HEK293 (cell line): ENCODE data around the gene ARHGEF40.

Source experiments
- CTCF ChIP-seq: fragments of 450-650 bp; formaldehyde crosslinking; IDR thresholded peaks from 2 replicates; pipeline ENCODE4 v1.5.1; 2016; ENCODE audit warnings: missing biosample characterization, missing genetic modification characterization
- GLI4 ChIP-seq: fragments of 450-650 bp; formaldehyde crosslinking; IDR thresholded peaks from 2 replicates; pipeline ENCODE4 v1.5.1; 2016; ENCODE audit warnings: missing biosample characterization, missing genetic modification characterization
- PBX3 ChIP-seq: sonication (generic); formaldehyde crosslinking; IDR thresholded peaks from 2 replicates; pipeline ENCODE4 v1.8.1; 2022; ENCODE audit warnings: mild to moderate bottlenecking, moderate library complexity, missing genetic modification reagents
- REST ChIP-seq: fragments of 450-650 bp; formaldehyde crosslinking; IDR thresholded peaks from 2 replicates; pipeline ENCODE4 v1.5.1; 2016; ENCODE audit warnings: missing biosample characterization, missing genetic modification characterization
- ZBTB17 ChIP-seq: fragments of 450-650 bp; formaldehyde crosslinking; IDR thresholded peaks from 2 replicates; pipeline ENCODE4 v1.5.1; 2016; ENCODE audit warnings: missing biosample characterization, missing genetic modification characterization
- ZBTB48 ChIP-seq: fragments of 450-650 bp; formaldehyde crosslinking; IDR thresholded peaks from 2 replicates; pipeline ENCODE4 v1.5.1; 2016; ENCODE audit warnings: missing biosample characterization, missing genetic modification characterization
- ZFHX2 ChIP-seq: fragments of 450-650 bp; formaldehyde crosslinking; conservative IDR thresholded peaks from 2 replicates; pipeline ENCODE4 v1.5.1; 2016; ENCODE audit warnings: missing biosample characterization, missing genetic modification characterization
- ZNF132 ChIP-seq: fragments of 450-650 bp; formaldehyde crosslinking; IDR thresholded peaks from 2 replicates; pipeline ENCODE4 v1.5.1; 2017; ENCODE audit warnings: missing biosample characterization, missing genetic modification characterization, borderline replicate concordance
- ZNF148 ChIP-seq: fragments of 450-650 bp; formaldehyde crosslinking; IDR thresholded peaks from 2 replicates; pipeline ENCODE4 v1.5.0; 2017; ENCODE audit warnings: missing biosample characterization, missing genetic modification characterization, borderline replicate concordance
- ZNF2 ChIP-seq: fragments of 450-650 bp; formaldehyde crosslinking; IDR thresholded peaks from 2 replicates; pipeline ENCODE4 v1.5.1; 2016; ENCODE audit warnings: missing biosample characterization, missing genetic modification characterization
- ZNF214 ChIP-seq: fragments of 450-650 bp; formaldehyde crosslinking; IDR thresholded peaks from 2 replicates; pipeline ENCODE4 v1.5.1; 2017; ENCODE audit warnings: missing biosample characterization, mild to moderate bottlenecking, missing genetic modification characterization, borderline replicate concordance
- ZNF311 ChIP-seq: fragments of 450-650 bp; formaldehyde crosslinking; IDR thresholded peaks from 2 replicates; pipeline ENCODE4 v1.5.1; 2017; ENCODE audit warnings: missing biosample characterization, missing genetic modification characterization, borderline replicate concordance
- ZNF660 ChIP-seq: fragments of 450-650 bp; IDR thresholded peaks from 2 replicates; pipeline ENCODE4 v1.5.1; 2018; ENCODE audit warnings: missing biosample characterization, mild to moderate bottlenecking, missing genetic modification characterization
- ZNF677 ChIP-seq: fragments of 450-650 bp; IDR thresholded peaks from 2 replicates; pipeline ENCODE4 v1.5.0; 2018; ENCODE audit warnings: missing biosample characterization, mild to moderate bottlenecking, missing genetic modification characterization, moderate library complexity
- ZNF843 ChIP-seq: fragments of 450-650 bp; formaldehyde crosslinking; IDR thresholded peaks from 2 replicates; pipeline ENCODE4 v1.5.1; 2016; ENCODE audit warnings: missing biosample characterization, missing genetic modification characterization
- ZSCAN4 ChIP-seq: fragments of 450-650 bp; formaldehyde crosslinking; IDR thresholded peaks from 2 replicates; pipeline ENCODE4 v1.5.1; 2017; ENCODE audit warnings: missing biosample characterization, missing genetic modification characterization
- TF ChIP-seq, protein P1 (sequence below): fragments of 450-650 bp; formaldehyde crosslinking; IDR thresholded peaks from 2 replicates; pipeline ENCODE4 v1.5.1; 2016; ENCODE audit warnings: missing biosample characterization, missing genetic modification characterization
- TF ChIP-seq, protein P2 (sequence below): fragments of 450-650 bp; formaldehyde crosslinking; IDR thresholded peaks from 2 replicates; pipeline ENCODE4 v1.5.1; 2017; ENCODE audit warnings: missing biosample characterization, missing genetic modification characterization

Gene ARHGEF40

DNA sequence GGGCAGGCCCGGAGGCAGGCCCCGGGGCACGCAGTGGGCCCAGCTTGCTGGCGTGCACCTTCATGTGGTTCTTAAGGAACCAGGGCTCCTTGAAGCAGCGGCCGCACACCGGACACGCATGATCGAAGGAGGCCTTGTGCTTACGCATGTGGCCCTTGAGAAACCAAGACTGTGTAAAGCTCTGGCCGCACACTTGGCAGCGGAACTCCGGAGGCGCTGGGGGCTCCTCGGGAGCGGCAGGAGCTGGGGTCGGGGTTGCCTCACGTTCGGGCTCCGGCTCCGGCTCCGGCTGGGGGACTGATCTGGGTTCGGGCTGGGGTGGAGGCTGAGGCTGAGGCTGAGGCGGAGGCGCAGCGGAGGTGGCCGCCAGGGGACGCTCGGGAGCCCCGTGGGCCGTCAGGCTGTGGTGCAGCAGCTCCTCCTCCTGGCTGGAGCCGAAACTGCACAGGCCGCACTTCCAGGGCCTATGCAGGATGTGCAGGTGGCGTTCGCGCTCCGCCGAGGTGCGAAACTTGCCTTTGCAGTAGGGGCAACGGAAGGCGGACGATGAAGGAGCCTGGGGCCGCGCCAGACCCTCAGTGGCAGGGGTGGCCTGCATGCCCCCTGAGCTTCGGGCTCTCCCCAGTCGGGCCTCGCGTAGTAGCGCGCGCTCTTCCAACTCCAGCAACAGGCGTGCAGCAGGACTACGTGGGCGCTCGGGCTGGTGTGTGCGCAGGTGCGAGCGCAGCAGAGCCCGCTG lies 22.3 kb downstream of the ARHGEF40 start (continued):
- no peak for TF ChIP-seq ZNF148
- TF ChIP-seq REST (tag by site-specific recombination) = peak; percentile 62
- TF ChIP-seq, protein P1, sequence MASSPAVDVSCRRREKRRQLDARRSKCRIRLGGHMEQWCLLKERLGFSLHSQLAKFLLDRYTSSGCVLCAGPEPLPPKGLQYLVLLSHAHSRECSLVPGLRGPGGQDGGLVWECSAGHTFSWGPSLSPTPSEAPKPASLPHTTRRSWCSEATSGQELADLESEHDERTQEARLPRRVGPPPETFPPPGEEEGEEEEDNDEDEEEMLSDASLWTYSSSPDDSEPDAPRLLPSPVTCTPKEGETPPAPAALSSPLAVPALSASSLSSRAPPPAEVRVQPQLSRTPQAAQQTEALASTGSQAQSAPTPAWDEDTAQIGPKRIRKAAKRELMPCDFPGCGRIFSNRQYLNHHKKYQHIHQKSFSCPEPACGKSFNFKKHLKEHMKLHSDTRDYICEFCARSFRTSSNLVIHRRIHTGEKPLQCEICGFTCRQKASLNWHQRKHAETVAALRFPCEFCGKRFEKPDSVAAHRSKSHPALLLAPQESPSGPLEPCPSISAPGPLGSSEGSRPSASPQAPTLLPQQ (tag by site-specific recombination) = 0 out of 2 replicates have a peak, but pooled peaks have one; percentile 36
- 0 out of 2 replicates have a peak, but pooled peaks have one; percentile 28 for TF ChIP-seq ZNF843 (tag by site-specific recombination)
- TF ChIP-seq CTCF = peak; percentile 98
- peak; percentile 55; the same call in 1 of the 2 replicates for TF ChIP-seq ZBTB48
- no peak for TF ChIP-seq GLI4 (tag by site-specific recombination)
- TF ChIP-seq, protein P2, sequence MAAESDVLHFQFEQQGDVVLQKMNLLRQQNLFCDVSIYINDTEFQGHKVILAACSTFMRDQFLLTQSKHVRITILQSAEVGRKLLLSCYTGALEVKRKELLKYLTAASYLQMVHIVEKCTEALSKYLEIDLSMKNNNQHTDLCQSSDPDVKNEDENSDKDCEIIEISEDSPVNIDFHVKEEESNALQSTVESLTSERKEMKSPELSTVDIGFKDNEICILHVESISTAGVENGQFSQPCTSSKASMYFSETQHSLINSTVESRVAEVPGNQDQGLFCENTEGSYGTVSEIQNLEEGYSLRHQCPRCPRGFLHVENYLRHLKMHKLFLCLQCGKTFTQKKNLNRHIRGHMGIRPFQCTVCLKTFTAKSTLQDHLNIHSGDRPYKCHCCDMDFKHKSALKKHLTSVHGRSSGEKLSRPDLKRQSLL (tag by site-specific recombination) = peak; percentile 89
- TF ChIP-seq PBX3 = 0 out of 2 replicates have a peak, but pooled peaks have one; percentile 55
- no peak for TF ChIP-seq ZNF311 (tag by site-specific recombination)
- peak; percentile 87 for TF ChIP-seq ZNF2 (tag by site-specific recombination)
- no peak for TF ChIP-seq ZNF214 (tag by site-specific recombination)
- peak; percentile 61; the same call in 1 of the 2 replicates for TF ChIP-seq ZSCAN4 (tag by site-specific recombination)
- TF ChIP-seq ZNF660 (tag by site-specific recombination) = peak; percentile 64
- peak; percentile 73 for TF ChIP-seq ZBTB17 (tag by site-specific recombination)
- TF ChIP-seq ZNF677 (tag by site-specific recombination) = no peak
- peak; percentile 25 for TF ChIP-seq ZFHX2 (tag by site-specific recombination)
- no peak for TF ChIP-seq ZNF132 (tag by site-specific recombination)
